A172 (cell line): Measurements from ENCODE around the gene KRTAP2-3. TPM values are rescaled to one million over a fixed set of nuclear protein-coding genes. Genes with fewer than 3 reads are reported as not detected.

Experiments used
- DNase-seq: peaks from one replicate; pipeline ENCODE4 v3.0.0-alpha.2; 2015; ENCODE audit warnings: low spot score
- total RNA-seq: library from RNA; depleted of rRNA; stranded (reverse); fragments of >200 nt; shearing (Covaris generic); gene quantifications from 2 replicates; pipeline ENCODE4 v1.2.3, GENCODE V29; 2014; rRNA removed

KRTAP2-3 gene
- total RNA-seq, 1 experiment from 2014 or later, result 1.00 TPM

DNA sequence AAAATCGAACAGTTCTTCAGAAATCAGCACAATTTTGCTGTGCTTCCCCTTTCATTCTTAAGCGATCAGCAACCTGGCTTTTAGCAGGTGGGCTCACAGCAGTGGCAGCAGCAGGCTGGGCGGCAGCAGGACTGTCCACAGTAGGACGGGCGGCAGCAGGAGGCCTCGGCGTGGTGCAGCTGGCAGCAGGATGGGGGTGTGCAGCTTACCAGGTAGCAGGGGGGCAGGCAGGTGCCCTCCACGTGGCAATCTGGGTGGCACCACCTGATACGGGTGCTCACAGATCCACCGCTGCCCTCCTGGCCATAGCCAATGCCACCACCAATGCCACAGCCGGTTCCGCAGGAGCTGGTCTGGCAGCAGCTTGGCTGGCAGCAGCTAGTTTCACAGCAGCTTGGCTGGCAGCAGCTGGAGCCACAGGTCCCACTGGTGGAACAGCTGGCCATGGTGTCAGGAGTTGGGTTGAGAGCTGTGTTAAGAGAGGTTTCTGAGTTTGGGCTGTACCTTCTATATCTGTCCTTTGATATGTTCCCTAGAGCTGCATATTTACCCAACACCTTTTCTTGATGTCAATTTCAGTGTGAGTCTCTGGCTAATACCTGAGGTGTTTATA, 30.2 kb downstream of the KRTAP2-3 start, which contains the start of gene KRTAP1-4:
Gene KRTAP1-4 (minus strand): TSS at position 563 of the 613 bp plus-strand sequence. CDS start 117 bp downstream, at position 446.
- no peak for DNase-seq

GRCh38 chr17:41026715-41027471, 33.0 kb downstream of the KRTAP2-3 start, which contains the start of gene KRTAP1-5:
KRTAP1-5 (minus strand) TSS chr17:41027208; CDS start chr17:41027155, 53 bp downstream.
- peak; percentile 50 for DNase-seq

- DNase-seq, result no peak
These were observed 35.2 kb downstream of the KRTAP2-3 start for GRCh38 chr17:41024697-41025096.

DNA sequence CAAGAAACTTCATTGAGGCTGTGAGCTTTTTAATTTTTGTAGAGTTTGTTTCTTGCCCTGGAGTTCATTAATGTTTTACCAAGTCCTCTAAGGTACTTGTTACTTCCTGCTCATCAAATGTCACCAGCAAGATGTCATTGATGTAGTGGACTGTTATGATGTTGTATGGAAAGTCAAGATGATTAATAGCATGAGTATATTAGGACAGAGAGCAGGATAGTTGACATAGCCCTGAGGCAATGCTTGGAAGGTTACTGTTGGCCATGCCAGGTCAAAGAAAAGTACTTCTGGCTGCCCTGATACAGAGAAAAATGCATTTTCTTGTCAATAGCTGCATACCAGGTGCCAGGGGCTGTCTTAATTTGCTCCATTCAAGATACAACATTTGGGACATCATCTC, 39.6 kb downstream of the KRTAP2-3 start:
- DNase-seq, result no peak

- DNase-seq, result no peak
These were observed 40.5 kb downstream of the KRTAP2-3 start for GRCh38 chr17:41019415-41019814.

DNA sequence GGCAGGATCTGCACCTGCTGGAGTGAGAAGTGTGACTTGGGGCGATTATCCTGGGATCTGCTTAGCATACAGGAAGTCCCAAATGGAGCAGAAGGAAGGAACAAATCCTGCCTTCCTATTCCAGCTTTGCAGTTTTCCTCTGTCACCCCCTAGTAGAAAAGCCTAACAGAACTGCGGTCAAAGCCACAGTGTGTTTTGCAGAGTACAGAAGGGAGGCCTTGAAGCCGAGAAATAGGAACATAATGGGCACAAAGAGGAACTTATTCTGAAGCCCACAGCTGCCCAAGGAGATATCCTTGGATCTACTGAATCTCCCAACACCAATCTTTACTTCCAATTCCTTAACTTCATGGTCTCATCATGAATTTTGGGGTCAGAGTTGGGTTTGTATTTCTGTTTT, 41.4 kb downstream of the KRTAP2-3 start:
- DNase-seq, result no peak

GRCh38 chr17:41016578-41017215, 43.2 kb downstream of the KRTAP2-3 start:
- DNase-seq, result no peak

DNA sequence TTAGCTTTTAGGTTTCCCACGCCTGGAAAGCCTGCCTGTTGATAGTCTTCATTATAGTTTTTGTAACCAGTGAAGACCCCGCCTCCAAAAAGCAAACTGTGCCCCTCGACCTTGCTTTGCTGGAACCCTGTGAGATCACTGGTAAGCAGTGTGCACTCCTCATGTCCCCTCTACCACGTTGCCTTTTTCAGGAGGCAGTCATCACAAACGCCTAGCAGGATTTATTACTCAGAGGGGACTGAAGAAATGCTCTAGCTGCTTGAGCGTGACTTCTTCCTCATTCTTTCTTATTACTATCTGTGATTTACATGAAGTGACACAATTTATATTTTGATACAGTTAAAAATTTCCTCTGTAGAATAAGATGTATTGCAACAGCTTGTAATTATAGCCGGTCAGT, 44.5 kb downstream of the KRTAP2-3 start:
- DNase-seq, result no peak

DNA sequence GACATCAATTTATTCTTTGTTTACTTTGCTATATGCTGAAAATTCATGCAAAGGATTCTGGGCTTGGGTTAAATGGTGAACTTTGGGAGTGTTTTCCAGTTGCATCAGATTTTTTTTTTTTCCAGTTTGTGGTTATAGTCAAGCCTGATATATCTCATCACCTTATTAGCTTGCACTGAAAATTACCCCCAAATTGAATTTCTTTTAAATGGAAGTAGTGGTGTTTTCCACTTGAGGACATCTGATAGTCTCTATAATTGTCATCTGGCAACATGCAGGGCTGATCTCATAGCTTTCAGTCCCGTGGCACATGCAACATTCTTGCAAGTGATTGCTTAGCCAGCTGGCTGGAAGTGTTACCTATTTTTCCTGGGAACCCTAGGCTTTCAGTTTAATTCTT, 46.3 kb downstream of the KRTAP2-3 start:
- peak; percentile 10 for DNase-seq

- peak; percentile 47 for DNase-seq
These were observed 46.7 kb downstream of the KRTAP2-3 start for GRCh38 chr17:41013181-41013580.

DNA sequence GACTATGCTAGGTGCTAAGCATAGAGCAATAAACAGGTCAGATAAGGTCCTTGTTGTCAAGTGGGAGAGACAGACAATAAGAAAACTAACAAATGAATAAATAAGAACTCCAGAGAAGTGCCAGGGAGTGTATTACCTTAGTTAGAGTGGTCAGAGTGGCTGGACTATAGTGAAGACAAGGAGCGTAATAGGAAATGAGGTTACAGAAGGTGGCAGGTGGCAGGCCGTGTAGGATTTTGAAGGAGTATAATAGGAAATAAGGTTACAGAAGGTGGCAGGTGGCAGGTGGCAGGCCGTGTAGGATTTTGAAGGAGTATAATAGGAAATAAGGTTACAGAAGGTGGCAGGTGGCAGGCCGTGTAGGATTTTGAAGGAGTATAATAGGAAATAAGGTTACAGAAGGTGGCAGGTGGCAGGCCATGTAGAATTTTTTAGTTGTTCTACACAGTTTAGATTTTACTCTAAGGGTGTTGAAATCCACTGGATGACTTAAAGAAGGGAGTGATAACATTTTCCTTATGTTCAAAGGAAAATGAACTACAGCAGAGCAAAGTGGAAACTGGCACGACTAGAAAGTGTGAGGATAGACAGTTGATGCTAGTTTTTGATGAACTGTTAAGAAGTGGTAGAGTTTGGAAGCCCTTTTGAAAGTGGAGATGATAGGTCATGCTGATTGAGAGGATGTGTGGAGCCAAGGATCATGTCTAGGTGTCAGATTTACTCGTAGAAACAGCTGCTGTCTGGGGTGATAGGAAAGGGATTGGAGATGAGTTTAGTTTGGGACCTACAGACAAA, 47.4 kb downstream of the KRTAP2-3 start:
- no peak for DNase-seq

DNA sequence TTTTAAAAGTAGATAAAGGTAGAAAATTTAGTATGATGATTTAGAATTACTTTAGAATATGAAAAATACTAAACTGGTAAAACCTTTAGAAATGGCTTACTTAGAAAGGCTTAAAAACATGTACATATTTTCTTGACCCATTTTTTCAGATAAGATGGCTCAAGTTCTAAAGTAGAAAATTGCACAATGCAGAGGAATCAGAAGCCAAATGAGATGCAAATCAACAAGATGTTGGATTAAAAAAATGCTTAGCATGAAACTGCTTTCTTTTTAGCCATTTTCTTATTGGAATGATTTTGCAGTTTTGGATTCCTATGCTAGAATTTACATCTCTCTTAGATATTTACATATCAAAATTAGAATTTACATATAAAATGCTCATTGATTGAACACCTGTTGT, 49.5 kb downstream of the KRTAP2-3 start:
- no peak for DNase-seq

GRCh38 chr17:41009936-41010335, 50.0 kb downstream of the KRTAP2-3 start:
- DNase-seq, result no peak

GRCh38 chr17:41009301-41009760, 50.6 kb downstream of the KRTAP2-3 start:
- DNase-seq, result peak; percentile 18

Other genes starting within 250 kb of the KRTAP2-3 start
- gene KRT10, start 237.5 kb downstream of the KRTAP2-3 start, total RNA-seq, result 28.5 and 34.7 TPM in 2 replicates
- not detected in 2 replicates for gene KRT12, start 192.9 kb downstream of the KRTAP2-3 start, total RNA-seq
- not detected in 2 replicates for gene KRT20, start 174.9 kb downstream of the KRTAP2-3 start, total RNA-seq
- gene KRT23, start 122.5 kb downstream of the KRTAP2-3 start, total RNA-seq, result not detected in 2 replicates
- not detected in 2 replicates for gene KRT39, start 93.2 kb downstream of the KRTAP2-3 start, total RNA-seq
- not detected in 2 replicates for gene KRT40, start 75.8 kb downstream of the KRTAP2-3 start, total RNA-seq
- not detected in 2 replicates for gene KRTAP3-3, start 66.0 kb downstream of the KRTAP2-3 start, total RNA-seq
- gene KRTAP3-2, start 60.2 kb downstream of the KRTAP2-3 start, total RNA-seq, result not detected in 2 replicates
- gene KRTAP3-1, start 51.0 kb downstream of the KRTAP2-3 start, total RNA-seq, result not detected in 2 replicates
- gene KRTAP1-5, start 32.9 kb downstream of the KRTAP2-3 start, total RNA-seq, result not detected in 2 replicates
- gene KRTAP1-4, start 29.9 kb downstream of the KRTAP2-3 start, total RNA-seq, result not detected in 2 replicates
- not detected in 2 replicates for gene KRTAP1-3, start 25.2 kb downstream of the KRTAP2-3 start, total RNA-seq
- gene KRTAP1-1, start 18.7 kb downstream of the KRTAP2-3 start, total RNA-seq, result not detected in 2 replicates
- not detected in 2 replicates for gene KRTAP2-1, start 12.8 kb downstream of the KRTAP2-3 start, total RNA-seq
- not detected in 2 replicates for gene KRTAP2-2, start 4.9 kb downstream of the KRTAP2-3 start, total RNA-seq
- not detected in 2 replicates for gene KRTAP2-4, start 5.8 kb upstream of the KRTAP2-3 start, total RNA-seq
- not detected in 2 replicates for gene KRTAP4-7, start 24.0 kb upstream of the KRTAP2-3 start, total RNA-seq
- not detected in 2 replicates for gene KRTAP4-8, start 38.0 kb upstream of the KRTAP2-3 start, total RNA-seq
- gene KRTAP4-16, start 42.1 kb upstream of the KRTAP2-3 start, total RNA-seq, result not detected in 2 replicates
- 0.22 TPM in 1 of 2 replicates, not detected in the other for gene KRTAP4-9, start 45.3 kb upstream of the KRTAP2-3 start, total RNA-seq
- gene KRTAP4-11, start 58.3 kb upstream of the KRTAP2-3 start, total RNA-seq, result not detected in 2 replicates
- gene KRTAP4-12, start 64.1 kb upstream of the KRTAP2-3 start, total RNA-seq, result not detected in 2 replicates
- gene KRTAP4-6, start 80.4 kb upstream of the KRTAP2-3 start, total RNA-seq, result not detected in 2 replicates
- gene KRTAP4-5, start 89.7 kb upstream of the KRTAP2-3 start, total RNA-seq, result not detected in 2 replicates
- not detected in 2 replicates for gene KRTAP4-4, start 100.6 kb upstream of the KRTAP2-3 start, total RNA-seq
- gene KRTAP4-3, start 108.1 kb upstream of the KRTAP2-3 start, total RNA-seq, result not detected in 2 replicates
- not detected in 2 replicates for gene KRTAP4-2, start 118.1 kb upstream of the KRTAP2-3 start, total RNA-seq
- gene KRTAP4-1, start 124.8 kb upstream of the KRTAP2-3 start, total RNA-seq, result 0.26 TPM in 1 of 2 replicates, not detected in the other
- gene KRTAP9-1, start 129.8 kb upstream of the KRTAP2-3 start, total RNA-seq, result not detected in 2 replicates
- not detected in 2 replicates for gene KRTAP9-2, start 166.5 kb upstream of the KRTAP2-3 start, total RNA-seq
- not detected in 2 replicates for gene KRTAP9-3, start 172.3 kb upstream of the KRTAP2-3 start, total RNA-seq
- gene KRTAP9-8, start 177.9 kb upstream of the KRTAP2-3 start, total RNA-seq, result not detected in 2 replicates
- not detected in 2 replicates for gene KRTAP9-4, start 189.6 kb upstream of the KRTAP2-3 start, total RNA-seq
- not detected in 2 replicates for gene KRTAP9-9, start 195.3 kb upstream of the KRTAP2-3 start, total RNA-seq
- gene KRTAP9-6, start 205.3 kb upstream of the KRTAP2-3 start, total RNA-seq, result not detected in 2 replicates
- not detected in 2 replicates for gene KRTAP9-7, start 215.6 kb upstream of the KRTAP2-3 start, total RNA-seq
- gene KRTAP29-1, start 242.7 kb upstream of the KRTAP2-3 start, total RNA-seq, result 0.16 TPM in 1 of 2 replicates, not detected in the other
- not detected in 2 replicates for gene KRTAP16-1, start 249.2 kb upstream of the KRTAP2-3 start, total RNA-seq